HG02943 (cell line): ENCODE results near the gene SSU72.
"Not testable (repeated sequence)": the region's sequence is repeated elsewhere in the genome, so short reads cannot be mapped to it uniquely, and the experiment has no call there.

Experiments
- ATAC-seq: cut with Tn5 transposase; IDR thresholded peaks from one replicate; pipeline ENCODE4 v1.9.1; 2021; ENCODE audit warnings: mild to moderate bottlenecking, low read depth, moderate library complexity; ENCODE audit not compliant: unreplicated experiment

SSU72 gene

GRCh38 chr1:1562556-1563195, 12.0 kb downstream of the SSU72 start:
- ATAC-seq = no peak

- ATAC-seq = no peak
Observed at GRCh38 chr1:1561801-1562470, 12.7 kb downstream of the SSU72 start.

DNA sequence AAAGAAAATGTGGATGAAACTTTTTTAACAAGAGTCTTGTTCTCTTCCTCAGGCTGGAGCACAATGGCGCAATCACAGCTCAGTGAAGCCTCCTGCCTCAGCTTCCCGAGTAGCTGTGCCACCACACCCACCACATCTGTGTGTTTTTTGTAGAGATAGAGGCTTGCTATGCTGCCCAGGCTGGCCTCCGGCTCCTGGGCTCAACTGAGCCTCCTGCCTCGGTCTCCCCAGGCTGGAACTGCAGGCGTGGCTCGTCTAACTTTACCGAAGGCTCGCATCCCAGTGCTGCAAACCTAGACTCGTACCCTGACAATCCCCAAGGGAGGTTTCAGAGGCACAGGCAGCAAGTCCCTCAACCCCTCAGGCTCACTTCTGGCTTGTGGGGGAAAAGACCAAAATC, 14.5 kb downstream of the SSU72 start:
- ATAC-seq = no peak

GRCh38 chr1:1559066-1559465, 15.6 kb downstream of the SSU72 start:
- ATAC-seq = no peak

DNA sequence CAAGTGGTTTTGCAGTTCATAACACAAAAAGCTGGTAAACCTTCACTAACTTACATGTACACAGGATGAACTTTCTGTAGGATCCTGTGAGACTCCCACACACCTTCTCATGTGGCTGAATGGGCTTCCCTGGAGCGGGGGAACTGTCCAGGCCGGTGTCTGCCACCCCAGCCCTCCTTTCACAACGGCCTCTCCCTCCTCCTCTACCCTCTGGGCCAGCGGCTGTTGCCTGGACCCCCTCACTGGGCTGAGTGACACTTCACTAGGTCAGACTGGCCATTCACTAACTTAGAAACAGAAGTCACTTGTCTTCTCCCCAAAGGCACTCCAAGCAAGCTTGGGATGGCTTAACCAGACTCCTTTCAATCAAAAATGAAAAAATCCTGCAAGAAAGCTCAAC, 16.1 kb downstream of the SSU72 start:
- ATAC-seq = no peak

DNA sequence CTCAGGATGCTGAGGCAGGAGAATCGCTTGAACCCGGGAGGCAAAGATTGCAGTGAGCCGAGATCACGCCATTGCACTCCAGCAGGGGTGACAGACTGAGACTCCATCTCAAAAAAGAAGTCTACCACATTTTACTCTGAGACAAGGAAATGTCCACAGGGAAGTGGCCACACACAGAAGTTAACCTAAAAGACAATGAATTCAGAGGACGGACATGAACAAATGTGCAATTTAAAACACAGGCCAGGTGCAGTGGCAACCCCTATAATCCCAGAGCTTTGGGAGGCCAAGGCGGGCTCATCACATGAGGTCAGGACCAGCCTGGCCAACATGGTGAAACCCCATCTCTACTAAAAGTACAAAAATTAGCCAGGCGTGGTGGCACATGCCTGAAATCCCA, 17.0 kb downstream of the SSU72 start:
- not testable (repeated sequence) for ATAC-seq

DNA sequence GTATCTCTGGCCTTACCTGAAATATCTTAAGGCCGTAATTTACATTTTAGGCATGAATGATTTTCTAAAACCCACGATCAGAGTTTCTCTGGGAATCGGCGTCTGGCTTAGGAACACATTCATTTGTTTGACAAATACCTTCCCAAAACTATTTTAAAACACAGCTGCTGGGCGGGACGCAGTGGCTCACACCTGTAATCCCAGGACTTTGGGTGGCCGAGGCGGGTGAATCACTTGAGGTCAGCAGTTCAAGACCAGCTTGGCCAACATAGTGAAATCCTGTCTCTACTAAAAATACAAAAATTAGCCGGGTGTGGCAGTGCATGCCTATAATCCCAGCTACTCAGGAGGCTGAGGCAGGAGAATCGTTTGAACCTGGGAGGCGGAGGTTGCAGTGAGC, 17.7 kb downstream of the SSU72 start:
- not testable (repeated sequence) for ATAC-seq

- no peak for ATAC-seq
Observed at GRCh38 chr1:1556505-1556904, 18.2 kb downstream of the SSU72 start.

DNA sequence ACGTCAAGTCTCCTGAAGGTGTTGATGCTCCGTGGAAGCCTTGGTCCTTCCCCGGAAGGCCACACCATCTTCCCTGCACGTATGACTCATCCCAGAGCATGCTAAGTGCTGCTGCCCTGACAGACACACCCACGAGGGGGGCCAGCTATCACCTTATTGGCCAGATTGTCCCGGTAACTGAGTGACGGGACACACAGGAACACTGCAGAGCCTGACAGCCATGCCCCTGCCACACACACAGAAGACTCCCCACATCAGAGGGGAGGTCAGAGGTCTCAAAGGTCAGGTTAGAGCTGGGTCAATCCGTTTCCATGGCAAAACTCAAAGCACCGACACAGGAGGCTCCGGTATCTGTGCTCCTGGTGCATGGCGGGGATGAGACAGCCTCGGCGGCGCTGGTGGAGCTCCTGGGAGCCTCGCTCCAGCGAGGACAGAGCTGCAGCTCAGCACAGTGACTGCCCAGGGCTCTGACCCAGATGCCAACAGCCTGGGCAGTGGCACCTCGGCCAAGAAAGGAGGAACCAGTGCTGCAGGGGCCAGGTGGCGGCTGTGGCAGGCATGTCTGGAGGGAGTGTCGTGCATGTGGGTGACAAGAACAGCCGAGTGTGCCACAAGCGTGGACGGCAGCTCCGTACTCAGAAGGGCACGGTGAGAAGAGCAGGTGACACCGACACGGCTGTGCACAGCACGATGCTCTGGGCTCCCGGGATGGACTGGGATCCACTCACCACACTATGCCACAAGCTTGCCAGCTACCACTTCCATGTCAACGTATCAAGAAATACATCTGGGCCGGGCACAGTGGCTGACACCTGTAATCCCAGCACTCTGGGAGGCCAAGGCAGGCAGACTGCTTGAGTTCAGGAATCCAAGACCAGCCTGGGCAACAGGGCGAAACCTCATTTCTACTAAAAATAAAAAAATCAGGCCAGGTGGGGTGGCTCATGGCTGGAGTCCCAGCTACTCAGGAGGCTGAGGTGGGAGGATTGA, 19.4 kb downstream of the SSU72 start:
- no peak for ATAC-seq

DNA sequence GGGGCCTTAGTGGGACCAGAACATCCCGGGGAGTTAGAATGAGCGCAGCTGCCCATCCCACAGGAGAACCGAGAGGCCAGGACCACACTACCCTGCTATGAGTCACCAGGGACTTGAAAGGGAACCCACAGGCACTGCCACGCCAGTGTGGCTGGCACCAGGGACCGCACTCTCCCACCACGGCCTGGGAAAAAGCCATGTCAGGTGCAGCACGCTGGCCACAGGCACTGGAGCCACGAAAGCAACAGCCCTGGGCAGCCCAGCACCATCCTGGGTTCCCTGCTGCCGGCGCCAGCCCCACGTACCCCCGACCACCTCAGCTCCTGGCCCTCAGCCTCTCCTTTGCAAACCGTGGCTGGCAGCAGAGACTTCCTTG, 20.1 kb downstream of the SSU72 start:
- no peak for ATAC-seq

GRCh38 chr1:1553821-1554494, 20.7 kb downstream of the SSU72 start:
- ATAC-seq = no peak

DNA sequence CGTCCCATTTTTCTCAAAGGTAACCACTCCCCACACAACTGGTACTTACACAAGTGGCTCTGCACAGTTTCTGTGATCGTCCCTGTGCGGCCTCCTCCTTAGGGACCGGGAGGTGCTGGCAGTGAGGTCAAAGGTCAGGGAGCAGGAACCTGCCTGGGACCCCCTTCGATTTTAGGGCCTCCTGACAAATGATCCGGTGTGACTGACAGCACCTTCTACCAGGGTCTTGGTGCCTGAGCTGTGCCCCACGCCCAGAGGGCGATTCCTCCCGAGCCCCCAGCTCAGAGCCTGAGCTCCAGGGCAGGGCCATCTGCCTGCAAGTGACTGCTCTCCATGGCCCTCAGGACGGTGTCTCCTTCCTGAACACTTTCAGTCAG, 22.4 kb downstream of the SSU72 start:
- ATAC-seq = no peak

DNA sequence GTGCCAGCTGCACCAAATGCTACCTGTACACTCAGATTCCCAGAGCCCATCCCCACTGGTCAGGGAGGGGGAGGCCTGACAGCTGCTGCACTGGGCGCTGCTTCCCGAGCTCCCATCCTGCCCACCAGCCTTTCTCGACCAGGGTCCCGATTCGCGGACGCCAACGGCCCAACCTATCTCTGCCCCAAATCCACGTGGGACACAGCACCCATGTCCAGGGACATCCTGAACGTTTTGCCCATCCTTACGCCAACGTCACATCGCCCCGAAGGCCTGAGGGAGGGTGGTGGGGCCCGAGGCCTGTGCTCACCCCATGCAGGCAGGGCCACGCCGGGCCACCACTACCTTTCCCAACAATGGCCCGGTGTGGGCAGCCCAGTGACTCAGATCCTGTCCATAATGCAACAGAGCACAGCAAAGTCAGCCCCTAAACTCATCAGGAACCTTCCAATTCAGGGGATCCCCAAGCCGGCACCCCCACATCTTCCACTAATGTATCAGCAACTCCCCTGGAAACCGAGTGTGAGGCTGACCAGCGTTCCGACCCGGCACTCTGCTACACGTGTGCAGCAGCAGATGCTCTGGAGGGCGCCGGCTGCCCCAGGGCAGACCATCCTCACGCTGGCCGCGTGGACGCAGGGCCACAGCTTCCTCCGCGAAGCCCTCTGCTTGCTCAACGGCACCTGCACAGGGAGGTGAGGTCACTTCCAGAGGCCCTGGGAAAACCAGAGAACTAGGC, 23.0 kb downstream of the SSU72 start:
- no peak for ATAC-seq

DNA sequence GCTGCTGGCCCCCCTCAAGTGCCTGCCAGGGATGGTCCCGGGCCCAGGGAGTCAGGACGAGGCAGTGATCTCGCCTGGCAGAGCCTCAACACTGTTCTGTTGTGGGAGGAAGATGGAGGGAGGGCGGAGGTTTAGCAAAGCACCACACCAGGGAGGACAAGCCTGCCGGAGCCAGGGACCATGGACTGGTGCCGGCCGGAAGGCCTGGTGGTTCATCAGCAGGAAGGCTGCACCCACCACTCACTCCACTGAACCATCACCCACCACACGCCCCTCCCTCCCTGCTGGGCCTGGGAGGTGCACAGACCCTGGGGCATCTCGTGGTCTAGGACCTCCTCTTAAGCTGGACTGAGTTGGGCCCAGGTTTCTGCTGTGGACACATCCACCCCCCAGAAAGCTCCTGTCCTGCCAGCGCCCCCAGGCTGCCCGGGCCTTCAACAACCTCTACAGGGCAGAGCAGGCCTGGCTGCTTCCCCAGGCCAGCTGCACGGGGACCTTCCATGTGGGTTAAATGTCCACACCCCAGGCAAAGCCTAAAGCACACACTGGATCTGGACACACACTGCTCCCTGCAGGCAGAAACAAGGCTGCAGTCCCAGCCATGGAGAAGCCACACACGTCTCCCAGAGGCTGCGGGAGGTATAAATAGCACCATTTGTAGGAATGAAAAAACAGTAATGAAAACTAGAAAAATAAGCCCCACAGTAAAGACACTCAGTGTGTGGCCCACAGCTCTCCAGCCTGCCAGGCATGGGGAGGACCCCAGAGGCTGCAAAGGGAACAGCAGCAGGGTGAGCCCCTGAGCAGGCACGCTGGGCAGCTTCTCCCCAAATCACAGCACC, 23.9 kb downstream of the SSU72 start:
- ATAC-seq = no peak

DNA sequence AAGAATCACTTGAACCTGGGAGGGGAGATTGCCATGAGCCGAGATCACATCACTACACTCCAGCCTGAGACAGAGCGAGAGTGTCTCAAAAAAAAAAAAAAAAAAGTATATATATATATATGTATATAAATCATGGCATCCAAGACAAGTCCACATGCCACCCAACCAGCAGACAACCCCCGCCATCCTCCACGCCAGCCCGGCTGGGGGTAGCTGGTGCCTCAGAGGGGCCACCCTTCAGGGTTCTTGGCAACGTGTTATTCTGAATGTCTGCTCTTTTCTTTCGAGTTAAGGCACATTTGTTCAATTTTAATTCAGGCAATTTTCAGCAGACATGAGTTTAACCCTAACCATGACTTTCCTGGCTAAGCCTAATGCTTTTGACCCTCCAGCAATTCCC, 24.6 kb downstream of the SSU72 start:
- ATAC-seq = no peak

DNA sequence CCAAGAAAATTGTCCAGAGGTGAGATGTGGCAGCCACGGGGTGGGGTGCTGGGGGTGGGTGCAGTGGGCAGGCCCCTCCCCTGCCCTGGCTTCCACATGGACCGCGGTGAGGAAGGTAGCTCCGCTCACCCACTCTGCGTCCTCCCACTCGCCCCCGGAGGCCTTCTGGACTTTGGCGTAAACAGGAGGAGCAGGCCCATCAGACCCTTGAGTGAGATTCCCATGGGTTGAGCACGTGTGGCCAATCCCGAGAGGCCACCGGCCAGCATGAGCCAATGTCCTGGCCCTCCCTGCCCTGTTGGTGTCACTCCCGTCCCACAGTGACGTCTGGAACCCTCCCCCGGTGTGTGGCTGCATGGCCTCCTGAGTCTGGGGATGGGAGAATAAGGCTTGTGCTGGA, 26.1 kb downstream of the SSU72 start:
- ATAC-seq = no peak

- ATAC-seq = no peak
Observed at GRCh38 chr1:1547476-1547875, 27.2 kb downstream of the SSU72 start.

- no peak for ATAC-seq
Observed at GRCh38 chr1:1547011-1547410, 27.7 kb downstream of the SSU72 start.
